BE2C (cell line): Measurements from ENCODE around the gene TBXA2R.

Source experiments
- DNase-seq: peaks from one replicate; pipeline ENCODE4 v3.0.0-alpha.2; 2020
- H3K27me3 ChIP-seq: fragments of 250-450 bp; sonication (Bioruptor Pico); 2 replicates; pipeline ENCODE4 v1.5.1; 2020; ENCODE audit warnings: mild to moderate bottlenecking
- H3K36me3 ChIP-seq: fragments of 250-450 bp; sonication (Bioruptor Pico); 2 replicates; pipeline ENCODE4 v1.5.1; 2020; ENCODE audit warnings: mild to moderate bottlenecking
- H3K4me1 ChIP-seq: fragments of 250-450 bp; sonication (Bioruptor Pico); 2 replicates; pipeline ENCODE4 v1.5.1; 2020
- H3K4me3 ChIP-seq: 2 replicates; pipeline ENCODE4 v1.5.1; 2011; ENCODE audit warnings: low read depth, low read length
- H3K9me3 ChIP-seq: fragments of 250-450 bp; sonication (Bioruptor Pico); 2 replicates; pipeline ENCODE4 v1.5.1; 2020
- CTCF ChIP-seq: IDR thresholded peaks from 2 replicates; pipeline ENCODE4 v1.5.1; 2012; ENCODE audit warnings: mild to moderate bottlenecking, low read depth, low read length

The TBXA2R gene

GRCh38 chr19:3608750-3609322 is 2.2 kb upstream of the TBXA2R start:
- no peak for TF ChIP-seq CTCF

GRCh38 chr19:3608079-3608641 is 1.5 kb upstream of the TBXA2R start:
- TF ChIP-seq CTCF: no peak
- H3K4me3 ChIP-seq: no peak overlapping the region
- peaks cover 27% of the 10 kb centered on the region for H3K36me3 ChIP-seq
- no peaks in the 10 kb centered on the region for H3K4me1 ChIP-seq
- H3K27me3 ChIP-seq: no peaks in the 10 kb centered on the region
- no peaks in the 10 kb centered on the region for H3K9me3 ChIP-seq
- no peak for DNase-seq

More at GRCh38 chr19:3608750-3609322, 2.2 kb upstream of the TBXA2R start:
- Histone ChIP-seq H3K9me3 (no peaks in the 10 kb centered on the region), H3K4me3 (no peak overlapping the region), H3K27me3 (no peaks in the 10 kb centered on the region), H3K36me3 (peaks cover 27% of the 10 kb centered on the region), H3K4me1 (no peaks in the 10 kb centered on the region)
- no peak for DNase-seq

- H3K9me3 ChIP-seq: no peaks in the 10 kb centered on the region
- DNase-seq: no peak
- TF ChIP-seq CTCF: no peak
- H3K4me1 ChIP-seq: no peaks in the 10 kb centered on the region
- H3K36me3 ChIP-seq: peaks cover 24% of the 10 kb centered on the region
- H3K27me3 ChIP-seq: no peaks in the 10 kb centered on the region
- H3K4me3 ChIP-seq: peak overlapping the region; percentile 52; the same call in 1 of the 2 replicates
These were observed 816 bp upstream of the TBXA2R start for GRCh38 chr19:3607303-3608078.

GRCh38 chr19:3606174-3606689 is 443 bp downstream of the TBXA2R start:
- H3K36me3 ChIP-seq: peaks cover 11% of the 10 kb centered on the region
- no peak for DNase-seq
- peak overlapping the region; percentile 52 for H3K4me3 ChIP-seq
- H3K4me1 ChIP-seq: no peaks in the 10 kb centered on the region
- no peaks in the 10 kb centered on the region for H3K27me3 ChIP-seq
- H3K9me3 ChIP-seq: no peaks in the 10 kb centered on the region
- TF ChIP-seq CTCF: no peak

GRCh38 chr19:3605770-3606169 is 905 bp downstream of the TBXA2R start:
- H3K9me3 ChIP-seq: no peaks in the 10 kb centered on the region
- H3K27me3 ChIP-seq: no peaks in the 10 kb centered on the region
- no peak overlapping the region; the same call in 1 of the 2 replicates for H3K4me3 ChIP-seq
- no peak for DNase-seq
- H3K4me1 ChIP-seq: no peaks in the 10 kb centered on the region
- TF ChIP-seq CTCF: no peak
- H3K36me3 ChIP-seq: peaks cover 7% of the 10 kb centered on the region
